Measurements from ENCODE around the gene SLC6A17.

DNA sequence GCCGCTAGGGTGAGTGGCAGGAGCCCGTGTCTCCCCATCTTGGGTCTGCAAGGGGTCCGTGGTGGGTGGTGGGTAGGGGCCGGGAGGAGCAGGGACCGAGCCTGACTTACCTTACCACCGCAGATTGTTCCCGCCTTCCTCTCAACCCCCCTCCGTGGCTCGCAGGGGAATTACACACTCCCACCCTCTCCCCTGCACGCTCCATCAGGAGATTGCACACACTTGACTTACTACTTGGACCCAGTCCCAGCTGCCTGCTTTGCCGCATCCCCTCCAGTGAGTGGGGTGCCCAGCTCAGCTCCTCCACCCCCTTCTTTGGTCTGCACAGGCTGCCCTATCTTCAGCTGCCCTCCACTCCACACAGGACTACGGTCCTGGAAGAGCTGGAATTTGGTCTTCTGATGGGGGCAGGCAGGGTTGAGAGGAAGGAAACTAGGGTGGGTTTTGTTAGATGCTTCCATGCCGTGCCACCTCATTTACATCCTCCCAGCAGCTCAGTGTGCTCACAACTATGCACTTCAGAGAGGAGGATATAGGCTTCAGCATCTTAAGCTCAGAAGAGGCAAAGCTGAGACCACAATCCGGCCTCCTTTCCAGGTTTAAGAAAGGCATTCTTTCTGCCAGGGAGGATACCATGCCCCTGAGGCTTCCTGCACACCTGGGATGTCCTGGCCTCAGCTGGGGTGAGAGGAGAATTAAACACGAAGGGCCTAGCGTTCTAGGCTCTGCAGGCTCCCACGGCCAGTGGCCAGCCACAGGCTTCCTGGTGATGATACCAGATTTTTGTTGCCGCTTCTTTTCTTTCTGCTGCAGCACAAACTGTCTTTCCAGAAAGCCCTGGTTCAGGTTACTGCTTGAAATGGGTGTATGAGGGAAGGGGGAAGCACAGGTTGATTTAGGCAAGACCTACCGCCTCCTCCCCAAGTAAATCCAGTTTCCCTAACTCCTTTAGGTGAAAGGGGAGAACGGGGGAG lies 62.2 kb downstream of the SLC6A17 start:
- no peak for TF ChIP-seq CTCF (IDR thresholded peaks at IDR 0.05)
- TF ChIP-seq EZH2 (IDR thresholded peaks at IDR 0.05; ENCODE audit: borderline replicate concordance, insufficient read depth, low read depth, low read length, poor library complexity, severe bottlenecking), result no peak
